Epithelial cell of proximal tubule (primary cell): ENCODE measurements around the gene FLYWCH1. TPM values are rescaled to one million over a fixed set of nuclear protein-coding genes. Genes with fewer than 3 reads are reported as not detected.

Experiments used
- DNase-seq: peaks from one replicate; pipeline ENCODE4 v3.0.0-alpha.2; 2011; ENCODE audit warnings: low read depth
- H3K4me3 ChIP-seq: 2 replicates; pipeline ENCODE4 v1.5.1; 2011; ENCODE audit warnings: low read depth, mild to moderate bottlenecking, low read length
- total RNA-seq: library from RNA; depleted of rRNA; stranded (reverse); fragments of >200 nt; gene quantifications from 2 replicates; pipeline ENCODE4 v1.2.3, GENCODE V29; 2015
- TF ChIP-seq, protein P1 (sequence below): conservative IDR thresholded peaks from 2 replicates; pipeline ENCODE4 v1.5.1; 2012; ENCODE audit warnings: low read depth, mild to moderate bottlenecking, low read length

FLYWCH1 gene, protein sequence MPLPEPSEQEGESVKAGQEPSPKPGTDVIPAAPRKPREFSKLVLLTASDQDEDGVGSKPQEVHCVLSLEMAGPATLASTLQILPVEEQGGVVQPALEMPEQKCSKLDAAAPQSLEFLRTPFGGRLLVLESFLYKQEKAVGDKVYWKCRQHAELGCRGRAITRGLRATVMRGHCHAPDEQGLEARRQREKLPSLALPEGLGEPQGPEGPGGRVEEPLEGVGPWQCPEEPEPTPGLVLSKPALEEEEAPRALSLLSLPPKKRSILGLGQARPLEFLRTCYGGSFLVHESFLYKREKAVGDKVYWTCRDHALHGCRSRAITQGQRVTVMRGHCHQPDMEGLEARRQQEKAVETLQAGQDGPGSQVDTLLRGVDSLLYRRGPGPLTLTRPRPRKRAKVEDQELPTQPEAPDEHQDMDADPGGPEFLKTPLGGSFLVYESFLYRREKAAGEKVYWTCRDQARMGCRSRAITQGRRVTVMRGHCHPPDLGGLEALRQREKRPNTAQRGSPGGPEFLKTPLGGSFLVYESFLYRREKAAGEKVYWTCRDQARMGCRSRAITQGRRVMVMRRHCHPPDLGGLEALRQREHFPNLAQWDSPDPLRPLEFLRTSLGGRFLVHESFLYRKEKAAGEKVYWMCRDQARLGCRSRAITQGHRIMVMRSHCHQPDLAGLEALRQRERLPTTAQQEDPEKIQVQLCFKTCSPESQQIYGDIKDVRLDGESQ
- total RNA-seq = 28.0 and 47.1 TPM in 2 replicates

GRCh38 chr16:2911638-2912329, at the start of gene FLYWCH1:
Gene FLYWCH1, plus strand, starts transcription at chr16:2911931. Its CDS starts 17,755 bp downstream, at chr16:2929686.
- peak within 1 kb of the TSS; percentile 86 for H3K4me3 ChIP-seq
- peak; percentile 58 for DNase-seq
- TF ChIP-seq, protein P1, sequence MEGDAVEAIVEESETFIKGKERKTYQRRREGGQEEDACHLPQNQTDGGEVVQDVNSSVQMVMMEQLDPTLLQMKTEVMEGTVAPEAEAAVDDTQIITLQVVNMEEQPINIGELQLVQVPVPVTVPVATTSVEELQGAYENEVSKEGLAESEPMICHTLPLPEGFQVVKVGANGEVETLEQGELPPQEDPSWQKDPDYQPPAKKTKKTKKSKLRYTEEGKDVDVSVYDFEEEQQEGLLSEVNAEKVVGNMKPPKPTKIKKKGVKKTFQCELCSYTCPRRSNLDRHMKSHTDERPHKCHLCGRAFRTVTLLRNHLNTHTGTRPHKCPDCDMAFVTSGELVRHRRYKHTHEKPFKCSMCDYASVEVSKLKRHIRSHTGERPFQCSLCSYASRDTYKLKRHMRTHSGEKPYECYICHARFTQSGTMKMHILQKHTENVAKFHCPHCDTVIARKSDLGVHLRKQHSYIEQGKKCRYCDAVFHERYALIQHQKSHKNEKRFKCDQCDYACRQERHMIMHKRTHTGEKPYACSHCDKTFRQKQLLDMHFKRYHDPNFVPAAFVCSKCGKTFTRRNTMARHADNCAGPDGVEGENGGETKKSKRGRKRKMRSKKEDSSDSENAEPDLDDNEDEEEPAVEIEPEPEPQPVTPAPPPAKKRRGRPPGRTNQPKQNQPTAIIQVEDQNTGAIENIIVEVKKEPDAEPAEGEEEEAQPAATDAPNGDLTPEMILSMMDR = no peak

GRCh38 chr16:2865651-2866050, 46.1 kb upstream of the FLYWCH1 start:
- DNase-seq = no peak
- TF ChIP-seq, protein P1 = no peak
- no peak overlapping the region for H3K4me3 ChIP-seq

GRCh38 chr16:2866431-2866830, 45.3 kb upstream of the FLYWCH1 start:
- TF ChIP-seq, protein P1 = no peak
- no peak overlapping the region for H3K4me3 ChIP-seq
- no peak for DNase-seq

- H3K4me3 ChIP-seq = peak overlapping the region; percentile 68
- TF ChIP-seq, protein P1 = no peak
Observed at GRCh38 chr16:2867661-2867986, 44.1 kb upstream of the FLYWCH1 start.

DNA sequence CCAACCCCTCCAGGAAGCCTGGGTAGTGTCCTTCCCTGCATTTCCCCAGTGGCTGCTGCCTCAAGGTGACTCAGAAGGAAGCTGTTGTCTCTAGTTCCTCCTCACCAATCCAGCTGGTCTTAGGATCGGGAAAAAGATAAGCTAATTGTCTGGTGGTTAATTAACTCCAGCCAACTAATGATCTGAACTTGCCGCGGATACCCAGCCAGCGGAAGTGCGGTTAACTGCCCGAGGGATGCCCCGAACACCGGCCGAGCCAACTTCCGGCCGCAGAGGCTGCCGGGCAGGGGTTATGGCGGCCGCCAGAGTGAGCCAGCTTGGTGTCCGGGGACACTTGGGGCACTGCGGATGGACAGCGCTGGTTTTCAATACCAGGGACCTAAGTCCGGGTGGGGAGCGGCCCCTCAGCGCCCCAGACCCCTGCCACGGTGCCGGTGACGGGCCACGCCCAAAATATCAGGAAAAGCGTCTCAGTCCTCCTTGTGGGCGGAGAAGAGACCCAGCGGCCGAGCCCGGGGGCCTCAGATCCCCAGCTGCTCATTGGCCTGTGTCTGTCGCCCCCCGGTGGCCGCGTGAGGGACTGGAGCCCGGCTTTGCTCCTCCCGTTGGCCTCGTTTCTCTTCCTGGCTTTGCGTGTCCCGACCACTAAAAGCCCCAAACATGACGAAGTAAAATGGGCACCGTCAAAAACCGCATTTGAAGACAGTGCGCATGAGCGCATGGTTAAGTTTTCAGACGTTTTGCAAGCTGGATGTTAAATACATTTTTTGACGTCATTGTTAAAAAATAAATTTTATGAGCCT, 43.5 kb upstream of the FLYWCH1 start:
- no peak for DNase-seq
- peak overlapping the region; percentile 68 for H3K4me3 ChIP-seq
- TF ChIP-seq, protein P1 = peak; percentile 92

More at GRCh38 chr16:2867661-2867986, 44.1 kb upstream of the FLYWCH1 start:
- no peak for DNase-seq

- DNase-seq = no peak
- TF ChIP-seq, protein P1 = no peak
- no peak overlapping the region for H3K4me3 ChIP-seq
Observed at GRCh38 chr16:2871926-2872325, 39.8 kb upstream of the FLYWCH1 start.
